Liver (tissue), 9 donors: ENCODE results near the gene FBLIM1. TPM values are rescaled to one million over a fixed set of nuclear protein-coding genes. Genes with fewer than 3 reads are reported as not detected.

Experiments
- DNase-seq: peaks from one replicate; pipeline ENCODE4 v3.0.0-alpha.2; 2017; ENCODE audit warnings: low spot score
- H3K27ac ChIP-seq, 2 donors: one replicate each; pipeline ENCODE4 v1.7.0; 2013; ENCODE audit warnings: inconsistent platforms in 2 of 2, low read length in 2 of 2, control low read depth in 1 of 2, low read depth in 1 of 2, mild to moderate bottlenecking in 1 of 2
- H3K27me3 ChIP-seq, 4 donors: one replicate each; pipeline versions ENCODE4 v1.6.1 to v1.7.0; 2013; ENCODE audit warnings: low read length in 3 of 4, inconsistent platforms in 1 of 4, mild to moderate bottlenecking in 1 of 4, moderate library complexity in 1 of 4; ENCODE audit not compliant: control insufficient read depth in 4 of 4, insufficient read depth in 4 of 4
- H3K36me3 ChIP-seq, 4 donors: one replicate each; pipeline versions ENCODE4 v1.6.1 to v1.7.0; 2013; ENCODE audit warnings: low read length in 3 of 4, mild to moderate bottlenecking in 3 of 4, low read depth in 1 of 4, moderate library complexity in 1 of 4; ENCODE audit not compliant: control insufficient read depth in 4 of 4, insufficient read depth in 3 of 4
- H3K4me1 ChIP-seq, 4 donors: one replicate each; pipeline versions ENCODE4 v1.6.1 to v1.7.0; 2013; ENCODE audit warnings: low read length in 3 of 4, mild to moderate bottlenecking in 3 of 4, moderate library complexity in 1 of 4; ENCODE audit not compliant: control insufficient read depth in 4 of 4, insufficient read depth in 4 of 4
- H3K4me3 ChIP-seq, 3 donors: one replicate each; pipeline versions ENCODE4 v1.6.1 to v1.7.0; 2013; ENCODE audit warnings: low read length in 3 of 3, control low read depth in 1 of 3, low read depth in 1 of 3, mild to moderate bottlenecking in 1 of 3
- H3K9ac ChIP-seq, 2 donors: one replicate each; pipeline ENCODE4 v1.7.0; 2013; ENCODE audit warnings: low read length in 2 of 2, mild to moderate bottlenecking in 2 of 2, moderate library complexity in 2 of 2, control low read depth in 1 of 2, low read depth in 1 of 2
- H3K9me3 ChIP-seq, 4 donors: one replicate each; pipeline versions ENCODE4 v1.6.1 to v1.7.0; 2013; ENCODE audit warnings: low read length in 3 of 4; ENCODE audit not compliant: control insufficient read depth in 4 of 4
- ATF3 ChIP-seq: IDR thresholded peaks from 2 replicates; pipeline ENCODE4 v1.6.1; 2016; ENCODE audit warnings: antibody characterized with exemption
- CTCF ChIP-seq: fragments of 150-350 bp; IDR thresholded peaks from 2 replicates; pipeline ENCODE4 v1.5.1; 2017; ENCODE audit warnings: improper control_type of control experiment, low read depth, low read length; ENCODE audit not compliant: missing input control
- EGR1 ChIP-seq, 2 donors: IDR thresholded peaks; 2 replicates each; pipeline ENCODE4 v1.6.1; 2016 to 2018; ENCODE audit warnings: antibody characterized with exemption in 2 of 2, low read depth in 2 of 2
- FOXA1 ChIP-seq: IDR thresholded peaks from 2 replicates; pipeline ENCODE4 v1.6.1; 2016; ENCODE audit warnings: antibody characterized with exemption
- FOXA2 ChIP-seq: IDR thresholded peaks from 2 replicates; pipeline ENCODE4 v1.6.1; 2016; ENCODE audit warnings: antibody characterized with exemption
- HNF4A ChIP-seq, 2 donors: conservative IDR thresholded peaks; 2 replicates each; pipeline ENCODE4 v1.6.1; 2016; ENCODE audit warnings: antibody characterized with exemption in 2 of 2, mild to moderate bottlenecking in 2 of 2
- HNF4G ChIP-seq: IDR thresholded peaks from 2 replicates; pipeline ENCODE4 v1.6.1; 2016; ENCODE audit warnings: antibody characterized with exemption
- MAX ChIP-seq: IDR thresholded peaks from 2 replicates; pipeline ENCODE4 v1.6.1; 2016; ENCODE audit warnings: antibody characterized with exemption
- NR2F2 ChIP-seq: IDR thresholded peaks from 2 replicates; pipeline ENCODE4 v1.6.1; 2016; ENCODE audit warnings: antibody characterized with exemption
- REST ChIP-seq: IDR thresholded peaks from 2 replicates; pipeline ENCODE4 v1.6.1; 2016; ENCODE audit warnings: antibody characterized with exemption, mild to moderate bottlenecking
- RXRA ChIP-seq, 2 donors: IDR thresholded peaks; 2 replicates each; pipeline ENCODE4 v1.6.1; 2017 to 2018; ENCODE audit warnings: antibody characterized with exemption in 2 of 2, mild to moderate bottlenecking in 1 of 2
- SP1 ChIP-seq: IDR thresholded peaks from 2 replicates; pipeline ENCODE4 v1.6.1; 2018; ENCODE audit warnings: antibody characterized with exemption, mild to moderate bottlenecking
- YY1 ChIP-seq: IDR thresholded peaks from 2 replicates; pipeline ENCODE4 v1.6.1; 2016; ENCODE audit warnings: antibody characterized with exemption, mild to moderate bottlenecking
- WGBS: extraction: QIAGEN DNeasy Blood & Tissue Kit; methylation state at CpG from one replicate; pipeline ENCODE4 v1.1.7; 2013; 5-methylcytosine and 5-hydroxymethylcytosine counted together
- polyA plus RNA-seq, 2 donors: library from polyadenylated mRNA; stranded (reverse) in 1 of 2; unstranded in 1 of 2; fragments of 200-250 nt in 1 of 2; fragments of >200 nt in 1 of 2; fragmentation: Nextera tagmentation in 1 of 2; extraction: Ambion mirVana in 1 of 2; gene quantifications; one replicate each; pipeline versions ENCODE4 v1.2.1 to v1.2.3, GENCODE V29; 2013 to 2015
- total RNA-seq, 2 donors: library from RNA; depleted of rRNA; stranded (reverse); fragments of >200 nt; gene quantifications; one replicate each; pipeline ENCODE4 v1.2.3, GENCODE V29; 2014
- donor health status: healthy.
- donor health status: healthy.
- donor health status: healthy.
- donor health status: healthy.
- donor health status: healthy.

FBLIM1 gene
- total and polyA plus RNA-seq, 4 donors: 3.6 to 6.4 (median 3.7) TPM

GRCh38 chr1:15709226-15709625 lies 49.4 kb upstream of the FBLIM1 start:
- 98% methylated on average over 4 of the region's 4 CpGs for WGBS
- DNase-seq: no peak
- H3K27ac ChIP-seq: no peak overlapping the region
- TF ChIP-seq CTCF (no peak), REST (no peak), ATF3 (no peak), HNF4A (conservative IDR thresholded peaks at IDR 0.05) (no peak), FOXA2 (no peak), SP1 (no peak), EGR1 (IDR thresholded peaks at IDR 0.05; ENCODE audit: low read depth in 2 of 2) (no peak), YY1 (no peak), NR2F2 (no peak), MAX (no peak), HNF4G (no peak), FOXA1 (no peak), RXRA (IDR thresholded peaks at IDR 0.05) (no peak)
- no peaks in the 10 kb centered on the region for H3K27me3 ChIP-seq
- no peak overlapping the region for H3K4me3 ChIP-seq
- no peak overlapping the region for H3K9ac ChIP-seq
- no peaks in the 10 kb centered on the region for H3K36me3 ChIP-seq
- no peaks in the 10 kb centered on the region for H3K4me1 ChIP-seq
- no peaks in the 10 kb centered on the region for H3K9me3 ChIP-seq

GRCh38 chr1:15712168-15712567 lies 46.4 kb upstream of the FBLIM1 start:
- Histone ChIP-seq H3K4me3 (no peak overlapping the region), H3K4me1 (peaks cover 0 to 6% (median 0%) of the 10 kb centered on the region in 4 donors), H3K36me3 (peaks cover 0 to 9% (median 0%) of the 10 kb centered on the region in 4 donors), H3K9me3 (no peaks in the 10 kb centered on the region), H3K27ac (no peak overlapping the region), H3K9ac (no peak overlapping the region), H3K27me3 (no peaks in the 10 kb centered on the region)
- no peak for TF ChIP-seq ATF3
- no peak for TF ChIP-seq CTCF
- TF ChIP-seq MAX: no peak
- WGBS: 90% methylated on average over 4 of the region's 4 CpGs
- DNase-seq: no peak
